ENCODE results near the gene TFDP1.

DNA sequence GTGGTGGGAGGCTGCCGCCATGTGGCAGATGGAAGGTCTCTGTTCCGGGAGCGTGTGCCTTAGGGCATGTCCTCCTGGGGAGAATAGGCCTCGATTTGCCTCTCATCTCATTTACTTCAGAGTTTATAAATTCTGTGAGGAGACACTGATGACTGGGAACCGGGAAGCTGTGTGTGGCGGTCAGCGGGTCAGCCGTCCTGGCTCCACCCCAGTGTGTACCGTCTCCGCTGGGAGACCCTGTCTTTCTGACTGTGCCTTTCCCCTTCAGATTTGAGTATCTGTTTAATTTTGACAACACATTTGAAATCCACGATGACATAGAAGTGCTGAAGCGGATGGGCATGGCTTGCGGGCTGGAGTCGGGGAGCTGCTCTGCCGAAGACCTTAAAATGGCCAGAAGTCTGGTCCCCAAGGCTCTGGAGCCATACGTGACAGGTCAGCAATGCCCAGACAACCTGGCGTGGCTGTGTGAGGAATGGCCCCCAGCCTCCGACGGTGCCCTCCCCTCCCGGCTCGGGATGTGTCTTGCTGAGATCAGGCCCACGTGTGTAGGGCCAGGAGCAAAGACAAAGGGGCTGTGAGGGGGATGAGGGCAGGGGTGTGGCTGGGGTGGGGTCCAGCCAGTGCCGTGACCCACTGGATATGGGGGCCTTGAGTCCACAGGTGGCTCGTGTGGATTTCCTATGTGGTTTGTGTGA lies 51.9 kb downstream of the TFDP1 start:
- TF ChIP-seq, protein P1, sequence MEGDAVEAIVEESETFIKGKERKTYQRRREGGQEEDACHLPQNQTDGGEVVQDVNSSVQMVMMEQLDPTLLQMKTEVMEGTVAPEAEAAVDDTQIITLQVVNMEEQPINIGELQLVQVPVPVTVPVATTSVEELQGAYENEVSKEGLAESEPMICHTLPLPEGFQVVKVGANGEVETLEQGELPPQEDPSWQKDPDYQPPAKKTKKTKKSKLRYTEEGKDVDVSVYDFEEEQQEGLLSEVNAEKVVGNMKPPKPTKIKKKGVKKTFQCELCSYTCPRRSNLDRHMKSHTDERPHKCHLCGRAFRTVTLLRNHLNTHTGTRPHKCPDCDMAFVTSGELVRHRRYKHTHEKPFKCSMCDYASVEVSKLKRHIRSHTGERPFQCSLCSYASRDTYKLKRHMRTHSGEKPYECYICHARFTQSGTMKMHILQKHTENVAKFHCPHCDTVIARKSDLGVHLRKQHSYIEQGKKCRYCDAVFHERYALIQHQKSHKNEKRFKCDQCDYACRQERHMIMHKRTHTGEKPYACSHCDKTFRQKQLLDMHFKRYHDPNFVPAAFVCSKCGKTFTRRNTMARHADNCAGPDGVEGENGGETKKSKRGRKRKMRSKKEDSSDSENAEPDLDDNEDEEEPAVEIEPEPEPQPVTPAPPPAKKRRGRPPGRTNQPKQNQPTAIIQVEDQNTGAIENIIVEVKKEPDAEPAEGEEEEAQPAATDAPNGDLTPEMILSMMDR (conservative IDR thresholded peaks at IDR 0.05; ENCODE audit: low read length) = no peak
- no peak for TF ChIP-seq EZH2phosphoT487 (IDR thresholded peaks at IDR 0.05; ENCODE audit: borderline replicate concordance, low read depth, low read length)
